HG02884 (cell line): ENCODE results near the gene OR10V1.
"Not testable (repeated sequence)": the region's sequence is repeated elsewhere in the genome, so short reads cannot be mapped to it uniquely, and the experiment has no call there.

ENCODE experiments used
- ATAC-seq: cut with Tn5 transposase; IDR thresholded peaks from one replicate; pipeline ENCODE4 v1.9.1; 2021; ENCODE audit warnings: mild to moderate bottlenecking, moderate library complexity; ENCODE audit not compliant: unreplicated experiment

Gene OR10V1

DNA sequence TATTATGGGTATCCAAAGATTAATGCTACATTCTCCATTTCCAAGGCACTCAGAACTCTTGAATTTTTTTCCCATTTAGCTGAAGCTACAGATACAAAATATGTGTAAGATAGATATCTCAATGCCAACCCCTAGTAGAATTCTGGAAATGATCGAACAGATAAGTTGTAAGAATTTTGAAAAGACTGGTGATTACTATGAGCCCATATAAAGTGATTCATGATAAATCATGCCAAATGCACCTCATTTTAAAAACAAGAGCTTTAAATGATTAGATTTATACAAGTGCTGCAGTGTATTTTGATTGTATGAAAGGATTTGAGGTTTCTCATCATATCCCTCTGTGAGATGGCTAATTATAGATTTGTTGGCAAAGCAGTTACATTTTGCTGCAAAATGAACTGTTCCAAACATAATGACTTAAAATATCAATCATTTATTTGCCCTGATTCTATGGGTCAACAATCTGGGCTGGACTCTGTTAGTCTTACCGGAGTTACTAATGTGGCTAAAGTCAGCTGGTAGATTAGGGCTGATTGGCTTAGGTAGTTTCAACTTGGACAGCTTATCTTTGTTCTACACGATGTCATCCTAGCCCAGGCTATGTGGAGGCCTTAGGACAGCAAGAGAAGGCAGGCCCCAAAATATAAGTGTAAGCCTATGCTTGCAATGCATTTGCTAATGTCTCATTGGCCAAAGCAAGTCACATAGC, 3.4 kb downstream of the OR10V1 start:
- ATAC-seq, result no peak

DNA sequence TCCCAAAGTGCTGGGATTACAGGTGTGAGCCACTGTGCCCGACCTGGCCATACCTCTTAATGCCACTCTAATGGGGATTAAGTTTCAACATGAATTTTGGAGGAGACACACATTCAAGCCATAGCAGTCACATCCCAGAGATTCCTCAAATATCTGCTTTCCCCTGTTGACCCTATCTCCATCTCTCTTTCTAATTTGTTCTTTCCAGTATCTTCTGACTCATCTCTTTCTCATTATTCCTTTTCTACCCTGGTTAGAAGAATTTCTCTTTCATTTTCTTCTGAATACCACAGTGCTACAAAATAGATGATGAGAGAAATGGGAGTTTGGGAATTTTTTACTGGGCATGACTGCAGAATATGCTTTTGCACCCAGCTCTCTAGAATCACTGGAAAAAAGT, 5.1 kb downstream of the OR10V1 start:
- no peak for ATAC-seq

DNA sequence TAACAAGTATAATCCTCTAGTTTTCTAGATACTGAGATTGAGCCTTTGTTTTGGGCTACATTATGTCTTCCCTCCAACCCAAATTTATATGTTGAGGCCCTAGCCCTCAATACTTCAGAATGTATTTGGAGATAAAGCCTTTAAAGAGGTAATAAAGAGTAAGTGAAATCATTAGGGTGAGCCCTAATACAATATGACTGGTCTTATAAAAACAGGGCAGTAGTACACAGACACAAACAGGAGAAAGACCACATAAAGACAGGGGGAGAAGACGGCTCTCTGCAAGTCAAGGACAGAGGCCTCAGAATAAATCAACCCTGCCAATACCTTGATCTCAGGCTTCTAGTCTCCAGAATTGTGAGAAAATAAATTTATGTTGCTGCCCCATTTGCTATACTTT, 6.3 kb downstream of the OR10V1 start:
- ATAC-seq, result no peak

DNA sequence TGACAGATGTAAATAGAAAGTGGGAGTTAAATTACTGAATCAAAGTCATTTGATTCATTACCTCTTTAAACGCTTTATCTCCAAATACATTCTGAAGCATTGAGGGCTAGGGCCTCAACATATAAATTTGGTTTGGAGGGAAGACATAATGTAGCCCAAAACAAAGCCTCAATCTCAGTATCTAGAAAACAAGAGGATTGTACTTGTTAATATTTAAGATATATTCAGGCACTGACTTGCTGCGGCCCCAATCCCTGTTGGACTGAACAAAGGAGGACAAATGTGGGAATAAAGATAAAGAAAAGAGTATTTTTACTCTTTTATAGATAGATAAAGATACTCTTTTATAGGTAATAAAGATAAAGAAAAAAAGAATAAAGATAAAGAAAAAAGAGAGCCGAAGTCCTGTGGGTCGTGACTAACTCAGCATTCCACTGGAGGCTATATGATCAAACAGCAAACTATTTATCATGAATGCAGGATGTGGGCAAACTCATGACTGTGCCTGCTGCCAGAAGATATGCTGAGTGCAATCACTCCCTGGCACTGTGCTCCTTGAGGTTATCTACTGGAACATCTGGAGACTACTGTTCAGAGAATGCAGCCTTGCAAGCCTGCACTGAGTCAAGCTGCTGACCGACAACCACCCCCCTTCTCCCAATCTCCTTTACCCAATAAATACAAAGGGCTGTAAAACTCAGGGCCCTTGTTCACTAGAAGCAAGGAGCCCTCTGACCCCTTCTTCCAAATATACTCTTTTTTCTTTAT, 6.9 kb downstream of the OR10V1 start:
- no peak for ATAC-seq

DNA sequence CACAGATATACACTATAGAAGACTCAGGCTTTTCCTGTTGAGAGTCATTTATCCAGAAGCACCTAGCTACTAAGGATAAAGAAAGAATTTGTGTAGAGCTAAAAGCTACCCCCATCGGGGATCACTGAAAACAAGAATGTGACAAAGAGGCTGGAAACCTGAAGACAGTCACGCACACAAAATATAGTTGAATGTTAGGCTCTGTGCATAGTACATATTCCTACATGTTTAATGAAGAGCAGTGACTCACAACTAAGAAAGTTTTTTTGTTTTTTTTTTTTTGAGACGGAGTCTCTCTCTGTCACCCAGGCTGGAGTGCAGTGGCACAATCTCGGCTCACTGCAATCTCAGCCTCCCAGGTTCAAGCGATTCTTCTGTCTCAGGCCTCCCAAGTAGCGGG, 8.4 kb downstream of the OR10V1 start:
- ATAC-seq, result no peak

DNA sequence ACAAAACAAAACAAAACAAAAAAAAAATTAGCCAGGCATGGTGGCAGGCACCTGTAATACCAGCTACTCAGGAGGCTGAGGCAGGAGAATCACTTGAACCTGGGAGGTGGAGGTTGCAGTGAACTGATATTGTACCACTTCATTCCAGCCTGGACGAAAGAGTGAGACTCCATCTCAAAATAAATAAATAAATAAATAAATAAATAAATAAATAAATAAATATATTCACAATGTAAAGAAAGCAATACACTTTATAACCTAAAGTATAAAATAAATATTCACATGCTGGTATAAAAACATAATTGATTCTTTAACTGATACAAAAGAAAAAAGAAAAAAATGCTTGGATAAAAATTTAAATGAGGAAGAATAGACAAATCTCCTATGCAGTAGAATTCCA, 10.1 kb downstream of the OR10V1 start:
- not testable (repeated sequence) for ATAC-seq

DNA sequence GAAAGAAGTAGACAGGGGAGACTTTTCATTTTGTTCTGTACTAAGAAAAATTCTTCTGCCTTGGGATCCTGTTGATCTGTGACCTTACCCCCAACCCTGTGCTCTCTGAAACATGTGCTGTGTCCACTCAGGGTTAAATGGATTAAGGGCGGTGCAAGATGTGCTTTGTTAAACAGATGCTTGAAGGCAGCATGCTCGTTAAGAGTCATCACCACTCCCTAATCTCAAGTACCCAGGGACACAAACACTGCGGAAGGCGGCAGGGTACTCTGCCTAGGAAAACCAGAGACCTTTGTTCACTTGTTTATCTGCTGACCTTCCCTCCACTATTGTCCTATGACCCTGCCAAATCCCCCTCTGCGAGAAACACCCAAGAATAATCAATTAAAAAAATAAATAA, 13.5 kb downstream of the OR10V1 start:
- ATAC-seq, result not testable (repeated sequence)

DNA sequence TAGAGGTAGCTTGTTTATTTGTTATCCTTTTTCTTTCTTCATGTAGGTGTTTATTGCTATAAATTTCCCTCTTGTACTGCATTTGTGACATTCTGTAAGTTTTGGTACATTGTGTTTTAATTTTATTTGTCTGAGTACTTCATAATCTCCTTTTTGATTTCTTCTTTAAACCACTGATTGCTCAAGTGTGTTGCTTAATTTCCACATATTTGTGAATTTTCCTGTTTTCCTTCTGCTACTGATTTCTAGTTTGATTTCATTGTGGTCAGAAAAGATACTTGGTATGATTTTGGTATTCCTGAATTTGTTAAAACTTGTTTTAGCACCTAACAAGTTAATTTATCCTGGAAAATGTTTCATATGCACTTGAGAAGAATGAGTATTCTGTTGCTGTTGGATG, 15.1 kb downstream of the OR10V1 start:
- ATAC-seq, result no peak

DNA sequence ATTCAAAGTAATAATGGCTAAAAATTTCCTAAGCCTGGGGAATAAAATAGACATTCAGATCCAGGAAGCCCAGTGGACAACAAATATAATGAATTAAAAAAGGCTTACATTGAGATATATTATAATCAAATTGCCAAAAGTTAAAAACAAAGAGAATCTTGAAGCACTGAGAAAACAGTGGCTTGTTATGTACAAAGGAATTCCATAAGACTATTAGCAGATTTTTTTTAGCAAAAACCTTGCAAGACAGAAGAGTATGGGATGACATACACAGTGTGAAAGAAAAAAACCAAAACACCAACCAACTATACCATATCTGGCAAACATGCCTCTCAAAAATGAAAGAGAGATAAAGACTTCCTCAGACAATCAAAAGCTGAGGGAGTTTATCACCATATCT, 20.7 kb downstream of the OR10V1 start:
- no peak for ATAC-seq

DNA sequence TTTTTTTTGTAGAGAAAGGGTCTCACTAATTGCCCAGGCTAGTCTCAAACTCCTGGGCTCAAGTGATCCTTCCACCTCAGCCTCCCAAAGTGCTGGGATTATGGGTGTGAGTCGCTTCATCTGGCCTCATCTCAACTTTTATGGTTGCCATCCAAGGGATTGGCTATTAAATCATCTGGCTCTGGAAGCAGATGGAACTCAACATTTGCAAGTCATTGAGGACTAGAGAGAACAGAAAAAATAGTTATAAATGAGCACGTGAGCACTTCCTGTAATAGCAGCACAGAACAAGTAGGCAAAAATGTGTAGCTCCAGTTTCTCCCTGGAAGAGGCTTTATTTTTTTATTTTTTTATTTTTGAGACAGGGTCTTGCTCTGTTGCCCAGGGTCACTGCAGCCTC, 22.5 kb downstream of the OR10V1 start:
- no peak for ATAC-seq

DNA sequence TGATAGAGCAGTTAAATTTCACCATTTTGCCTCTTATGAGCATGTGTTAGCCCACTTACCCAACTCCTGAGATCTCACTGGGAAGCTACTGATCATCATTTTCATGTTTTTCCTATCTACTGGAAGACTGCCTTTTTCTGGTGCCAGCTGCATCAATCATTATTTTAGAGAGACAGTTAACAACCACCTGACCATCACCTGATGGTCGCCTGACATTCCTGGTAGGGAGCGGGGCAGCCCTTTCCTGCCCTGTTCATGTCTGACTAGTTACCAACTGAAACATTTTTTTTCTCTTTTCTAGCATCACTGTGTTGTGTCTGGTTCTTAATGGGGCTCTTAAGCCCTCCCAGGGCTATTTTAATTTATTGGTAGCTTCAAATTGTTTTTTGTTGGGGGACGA, 24.6 kb downstream of the OR10V1 start:
- no peak for ATAC-seq

DNA sequence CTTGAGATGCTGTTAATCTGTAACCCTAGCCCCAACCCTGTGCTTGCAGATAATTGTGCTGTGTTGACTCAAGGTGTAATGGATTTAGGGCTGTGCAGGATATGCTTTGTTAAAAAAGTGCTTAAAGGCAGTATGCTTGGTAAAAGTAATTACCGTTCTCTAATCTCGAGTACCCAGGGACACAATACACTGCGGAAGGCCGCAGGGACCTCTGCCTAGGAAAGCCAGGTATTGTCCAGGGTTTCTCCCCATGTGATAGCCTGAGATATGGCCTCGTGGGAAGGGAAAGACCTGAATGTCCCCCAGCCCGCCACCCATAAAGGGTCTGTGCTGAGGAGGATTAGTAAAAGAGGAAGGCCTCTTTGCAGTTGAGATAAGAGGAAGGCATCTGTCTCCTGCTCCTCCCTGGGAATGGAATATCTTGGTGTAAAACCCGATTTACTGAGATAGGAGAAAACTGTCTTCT, 32.4 kb downstream of the OR10V1 start:
- not testable (repeated sequence) for ATAC-seq

DNA sequence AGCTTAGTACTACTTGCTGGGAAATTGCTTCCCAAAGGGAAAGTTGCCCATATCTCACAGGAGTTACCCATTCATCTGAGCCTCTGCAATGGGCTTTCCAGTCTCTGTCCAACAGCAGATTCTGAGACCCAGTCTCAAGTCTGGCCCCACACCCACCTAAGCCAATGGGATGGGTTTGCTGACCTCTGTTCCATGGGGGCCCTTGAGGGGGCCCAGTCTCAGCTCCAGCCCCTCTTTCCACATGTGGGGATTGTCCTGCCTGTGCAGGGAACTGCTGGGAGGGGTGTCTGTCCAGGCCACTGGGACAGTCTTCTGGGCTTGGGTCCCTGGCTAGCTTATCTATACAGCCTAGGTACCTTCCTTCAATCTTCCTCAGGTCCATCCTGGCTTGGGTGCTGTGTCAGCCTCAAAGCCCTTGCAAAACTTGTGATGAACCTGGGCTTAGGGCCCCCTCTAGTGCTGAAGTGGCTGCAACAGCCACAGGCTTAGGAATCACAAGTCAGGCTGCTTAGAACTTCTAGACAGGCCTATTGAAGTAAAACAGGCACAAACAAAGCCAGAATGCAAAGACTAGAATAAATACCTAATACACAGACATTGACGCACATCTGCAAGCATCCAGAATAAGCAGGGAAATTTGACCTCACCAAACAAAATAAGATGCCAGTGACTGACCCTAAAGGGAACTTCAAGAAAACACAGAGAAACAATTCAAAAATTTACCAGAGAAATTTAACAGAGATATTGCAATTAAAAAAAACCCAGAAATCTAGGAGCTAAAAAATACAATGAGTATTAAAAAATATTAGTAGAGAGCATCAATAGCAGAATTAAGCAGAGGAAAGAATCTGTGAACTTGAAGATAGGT, 33.1 kb downstream of the OR10V1 start:
- ATAC-seq, result peak; percentile 98

DNA sequence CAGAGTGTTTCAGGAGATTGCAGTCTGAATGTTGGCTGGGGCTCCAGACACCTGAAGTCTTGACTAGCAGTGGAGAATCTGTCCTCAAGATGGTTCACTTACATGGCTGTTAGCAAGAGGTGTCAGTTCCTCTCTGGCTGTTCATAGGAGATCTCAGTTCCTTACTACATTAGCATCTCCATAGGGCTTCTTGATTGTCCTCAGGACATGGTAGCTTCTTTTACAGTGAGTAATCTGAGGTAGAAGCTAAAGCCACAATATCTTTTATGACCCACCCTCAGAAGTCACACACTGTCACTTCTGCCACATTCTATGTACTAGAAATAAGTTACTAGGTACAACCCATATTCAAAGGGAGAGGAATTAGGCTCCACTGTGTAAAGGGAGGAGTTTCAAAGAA, 34.3 kb downstream of the OR10V1 start:
- no peak for ATAC-seq

DNA sequence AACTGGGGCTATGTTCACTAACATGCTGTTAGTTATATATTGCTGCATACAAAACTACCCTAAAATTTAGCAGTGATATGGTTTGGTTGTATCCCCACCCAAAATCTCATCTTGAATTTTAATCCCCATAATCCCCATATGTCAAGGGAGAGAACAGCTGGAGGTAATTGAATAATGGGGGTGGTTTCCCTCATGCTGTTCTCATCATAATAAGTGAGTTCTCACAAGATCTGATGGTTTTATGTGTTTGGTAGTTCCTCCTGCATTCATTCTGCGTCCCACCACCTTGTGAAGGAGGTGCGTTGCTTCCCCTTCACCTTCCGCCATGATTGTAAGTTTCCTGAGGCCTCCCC, 34.9 kb downstream of the OR10V1 start:
- no peak for ATAC-seq

DNA sequence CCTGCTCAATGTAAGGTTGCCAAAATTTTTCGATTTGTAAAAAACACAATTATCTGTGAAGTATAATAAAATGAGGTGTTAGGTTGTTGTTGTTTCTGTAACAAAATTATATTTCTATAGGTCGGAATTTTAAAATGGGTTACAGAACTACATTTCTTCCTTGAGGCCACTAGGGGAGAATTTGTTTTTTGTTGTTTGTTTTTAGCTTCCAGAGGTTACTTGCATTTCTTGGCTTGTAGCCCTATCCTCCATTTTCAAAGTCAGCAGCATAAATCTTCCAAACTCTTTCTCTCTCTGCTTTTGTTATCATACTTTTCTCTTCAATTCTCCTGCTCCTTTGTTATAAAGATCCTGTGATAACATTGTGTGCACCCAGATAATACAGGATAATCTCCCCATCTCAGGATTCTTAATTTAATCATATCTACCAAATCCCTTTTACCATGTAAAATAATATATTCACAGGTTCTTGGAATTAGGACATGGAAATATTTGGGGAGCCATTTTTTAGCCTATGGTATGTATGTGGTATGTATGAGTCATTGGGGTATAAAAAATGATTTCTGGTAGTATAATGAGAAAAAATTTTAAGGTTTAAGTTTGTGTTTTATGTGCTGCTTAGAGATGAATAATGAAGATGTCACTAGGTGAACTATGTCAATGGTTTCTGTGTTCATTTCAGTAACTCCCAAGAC, 35.4 kb downstream of the OR10V1 start:
- ATAC-seq, result no peak

DNA sequence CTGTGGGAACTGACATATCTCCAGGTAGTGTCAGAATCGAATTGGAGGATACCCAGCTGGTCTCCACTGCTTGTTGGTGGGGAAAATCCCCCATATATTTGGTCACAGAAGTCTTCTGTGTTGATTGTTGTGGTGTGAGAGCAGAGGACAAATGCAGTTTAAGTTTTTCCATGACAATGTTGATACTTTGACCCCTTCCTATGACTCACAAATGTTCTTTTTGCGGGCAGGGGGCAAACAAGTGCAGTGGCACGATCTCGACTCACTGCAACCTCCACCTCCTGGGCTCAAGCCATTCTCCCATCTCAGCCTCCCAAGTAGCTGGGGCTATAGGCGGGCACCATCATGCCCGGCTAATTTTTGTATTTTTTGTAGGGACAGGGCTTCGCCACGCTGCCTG, 37.4 kb downstream of the OR10V1 start:
- no peak for ATAC-seq

DNA sequence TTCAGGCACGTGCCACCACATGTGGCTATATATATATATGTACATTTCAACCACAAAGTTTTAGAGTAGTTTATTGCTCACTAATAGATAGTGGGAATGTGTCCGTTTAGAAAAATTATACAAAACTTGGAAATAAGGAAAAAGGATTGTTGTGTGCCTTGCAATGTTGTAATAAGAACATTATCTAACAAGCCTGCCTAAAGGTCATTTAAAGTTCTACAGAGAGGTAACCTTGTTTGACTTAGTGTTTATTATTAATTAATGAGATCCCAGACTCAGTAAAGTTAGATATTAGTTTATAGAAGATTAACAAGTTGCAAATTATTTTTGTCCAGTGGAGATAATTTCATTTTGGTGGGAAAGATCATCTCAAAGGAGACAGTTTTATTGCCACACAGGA, 39.4 kb downstream of the OR10V1 start:
- ATAC-seq, result no peak

DNA sequence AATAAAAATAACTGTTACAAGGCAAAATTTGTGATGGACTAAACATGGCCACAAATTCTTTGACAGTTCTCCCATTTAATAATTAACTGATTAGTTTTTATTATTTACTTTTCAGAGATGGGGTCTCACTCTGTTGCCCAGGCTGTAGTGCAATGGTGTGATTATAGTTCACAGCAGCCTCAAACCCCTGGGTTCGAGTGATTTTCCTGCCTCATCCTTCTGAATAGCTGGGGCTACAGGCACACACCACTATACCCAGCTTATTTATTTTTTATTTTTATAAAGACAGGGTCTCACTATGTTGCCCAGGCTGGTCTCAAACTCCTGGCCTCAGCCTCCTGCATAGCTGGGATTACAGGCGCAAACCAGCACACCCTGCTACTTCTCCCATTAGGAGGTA, 40.4 kb downstream of the OR10V1 start:
- no peak for ATAC-seq

DNA sequence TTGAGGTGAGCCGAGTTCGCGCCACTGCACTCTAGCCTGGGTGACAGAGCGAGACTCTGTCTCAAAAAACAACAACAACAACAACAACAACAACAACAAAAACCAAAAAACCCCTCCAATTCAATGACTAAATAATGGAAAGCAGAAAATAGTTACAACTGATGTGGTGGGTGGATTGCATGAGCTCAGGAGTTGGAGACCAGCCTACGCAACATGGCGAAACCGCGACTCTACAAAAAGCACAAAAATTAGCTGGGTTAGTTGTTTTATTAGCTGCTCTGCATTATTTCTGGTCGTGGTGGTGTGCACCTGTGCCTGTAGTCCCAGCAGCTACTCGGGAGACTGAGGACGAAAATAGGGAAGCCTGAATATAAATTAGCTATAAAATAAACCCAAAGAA, 42.2 kb downstream of the OR10V1 start:
- ATAC-seq, result no peak

DNA sequence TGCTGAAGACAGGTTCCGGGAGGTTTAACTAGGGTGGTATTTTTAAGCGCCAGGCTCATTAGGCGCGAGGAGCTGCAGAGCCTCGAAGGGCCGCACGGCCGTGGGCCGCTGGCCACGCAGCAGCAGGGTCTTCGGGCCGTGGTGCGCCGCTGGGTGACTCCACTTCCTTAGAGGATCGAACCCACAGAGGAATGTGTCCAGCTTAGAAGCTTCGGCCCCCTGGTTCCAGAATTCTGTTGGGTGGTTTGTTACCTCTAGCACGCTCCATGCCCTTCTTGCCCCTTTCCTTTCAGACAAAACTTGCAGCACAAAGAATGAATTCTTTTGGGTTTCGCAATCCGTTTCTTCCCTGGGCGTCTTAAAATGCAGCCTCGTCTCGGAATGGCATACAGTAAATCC, 44.0 kb downstream of the OR10V1 start:
- no peak for ATAC-seq
